HG02852 (cell line): ENCODE measurements around the gene NUCKS1.
A peak's percentile ranks its signal among the peaks of the same experiment; 100 is the strongest.

Source experiments
- ATAC-seq: cut with Tn5 transposase; IDR thresholded peaks from one replicate; pipeline ENCODE4 v1.9.1; 2021; ENCODE audit warnings: mild to moderate bottlenecking, moderate library complexity; ENCODE audit not compliant: unreplicated experiment

NUCKS1 gene, protein sequence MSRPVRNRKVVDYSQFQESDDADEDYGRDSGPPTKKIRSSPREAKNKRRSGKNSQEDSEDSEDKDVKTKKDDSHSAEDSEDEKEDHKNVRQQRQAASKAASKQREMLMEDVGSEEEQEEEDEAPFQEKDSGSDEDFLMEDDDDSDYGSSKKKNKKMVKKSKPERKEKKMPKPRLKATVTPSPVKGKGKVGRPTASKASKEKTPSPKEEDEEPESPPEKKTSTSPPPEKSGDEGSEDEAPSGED

DNA sequence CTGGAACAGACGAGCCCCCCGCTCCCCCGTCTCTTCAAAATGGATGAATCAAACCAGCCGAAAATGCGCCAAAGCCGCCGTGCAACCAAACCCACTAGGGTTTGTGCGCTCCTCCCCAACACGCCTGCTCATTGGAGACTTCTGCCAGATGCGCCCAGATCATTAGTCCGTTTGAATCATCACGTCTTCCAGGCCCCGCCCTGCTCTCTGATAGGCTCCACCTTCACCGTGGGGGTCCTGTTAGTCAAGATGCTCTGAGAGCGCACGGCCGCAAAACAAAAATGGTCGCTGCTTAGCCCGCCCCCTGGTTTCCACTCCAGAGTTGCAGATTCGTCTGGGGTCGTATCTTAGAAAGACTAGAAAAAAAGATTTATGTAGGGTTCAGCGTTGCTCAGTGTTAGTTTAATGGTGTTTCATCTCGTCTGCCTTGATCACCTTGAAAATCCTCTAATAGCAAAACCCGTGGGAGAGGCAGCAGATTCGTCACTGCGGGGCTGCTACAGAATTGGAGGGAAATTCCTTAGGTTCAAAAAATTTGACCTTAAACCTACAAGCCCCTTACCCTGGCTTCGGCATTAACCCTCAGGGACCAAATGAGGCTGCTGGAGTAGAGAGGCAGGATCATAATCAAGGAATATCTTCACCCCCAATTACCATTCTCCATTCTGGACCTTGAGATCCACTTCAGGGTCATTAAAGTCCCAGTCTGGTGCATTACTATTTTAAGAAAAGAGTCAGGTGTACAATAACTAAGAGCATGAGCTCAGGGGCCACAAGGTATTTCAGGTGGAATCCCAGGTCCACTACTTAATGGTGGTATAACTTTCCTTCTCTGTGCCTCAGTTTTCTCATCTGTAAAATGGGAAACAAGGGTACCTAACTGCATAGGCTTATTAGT, at the start of gene NUCKS1:
NUCKS1 (minus strand) TSS at position 45 of the 898 bp plus-strand sequence. CDS start 209 bp downstream, outside the sequence.
- ATAC-seq: peak; percentile 81

DNA sequence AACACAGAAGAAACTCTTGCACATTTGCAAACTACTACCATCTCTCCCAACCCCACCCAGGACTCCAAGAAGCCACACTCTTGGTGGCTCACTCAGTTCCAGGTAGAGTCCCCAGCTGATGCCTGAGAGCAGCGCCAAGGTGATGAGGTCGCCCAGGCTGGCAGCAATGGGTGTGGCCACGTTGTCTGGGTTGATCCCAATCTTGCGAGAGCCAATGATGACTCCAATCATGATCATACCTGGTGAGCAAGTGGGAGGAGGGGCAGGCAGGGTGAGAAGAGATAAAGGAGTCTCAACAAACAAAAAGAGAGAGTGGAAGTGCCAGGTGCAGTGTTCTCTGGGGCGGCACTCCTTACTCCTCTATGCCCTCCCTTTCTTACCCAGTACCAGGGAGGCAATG, 48.6 kb upstream of the NUCKS1 start:
- ATAC-seq: no peak

DNA sequence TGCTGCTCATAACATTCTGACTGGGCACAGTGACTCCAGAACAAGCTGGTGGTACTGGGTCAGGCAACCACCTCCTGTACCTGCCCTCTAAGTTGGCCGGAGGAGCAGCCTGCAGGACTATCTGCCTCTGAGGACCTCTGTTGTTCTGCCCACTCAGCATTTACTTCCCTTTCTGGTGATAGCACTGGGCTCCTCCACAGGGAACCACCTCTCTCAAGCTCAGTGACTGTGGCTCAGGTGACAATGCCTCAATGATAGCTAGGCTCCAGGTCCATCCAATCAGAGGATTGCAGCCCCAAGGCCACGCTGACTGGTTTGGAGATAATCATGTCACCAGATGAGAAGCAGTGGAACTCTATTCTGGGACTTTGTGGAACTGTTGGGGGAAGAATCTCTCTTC, 47.2 kb upstream of the NUCKS1 start:
- no peak for ATAC-seq

DNA sequence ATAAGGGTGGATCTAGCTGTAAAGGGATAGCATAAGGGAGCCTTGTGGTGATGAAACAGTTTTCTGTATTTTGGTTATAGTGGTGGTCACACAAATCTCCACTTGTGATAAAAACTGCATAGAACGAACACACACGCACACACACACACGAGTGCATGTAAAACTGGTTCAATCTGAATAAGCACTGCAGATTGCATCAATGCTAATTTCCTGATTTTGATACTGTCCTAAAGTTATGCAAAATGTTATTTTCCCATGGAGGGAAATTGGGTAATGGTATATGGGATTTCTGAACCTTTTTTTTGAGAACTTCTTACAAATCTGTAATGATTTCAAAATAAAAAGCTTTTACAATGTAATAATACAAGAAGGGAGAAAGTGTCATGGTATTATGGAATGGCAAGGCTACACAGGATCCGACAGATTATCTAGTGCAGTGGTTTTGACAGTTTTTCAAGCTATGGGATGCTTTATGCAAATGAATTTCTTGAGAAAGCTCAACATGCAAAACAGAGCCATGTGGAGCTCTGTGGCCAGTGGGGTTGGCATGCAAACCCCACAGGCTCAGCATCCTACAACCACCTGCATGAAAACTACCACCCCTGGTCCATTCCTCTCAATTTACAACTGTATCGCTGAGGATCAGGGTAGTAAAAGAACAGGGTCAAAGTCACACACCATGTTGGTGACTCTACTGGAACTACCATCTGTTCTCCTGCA, 44.2 kb upstream of the NUCKS1 start:
- no peak for ATAC-seq

DNA sequence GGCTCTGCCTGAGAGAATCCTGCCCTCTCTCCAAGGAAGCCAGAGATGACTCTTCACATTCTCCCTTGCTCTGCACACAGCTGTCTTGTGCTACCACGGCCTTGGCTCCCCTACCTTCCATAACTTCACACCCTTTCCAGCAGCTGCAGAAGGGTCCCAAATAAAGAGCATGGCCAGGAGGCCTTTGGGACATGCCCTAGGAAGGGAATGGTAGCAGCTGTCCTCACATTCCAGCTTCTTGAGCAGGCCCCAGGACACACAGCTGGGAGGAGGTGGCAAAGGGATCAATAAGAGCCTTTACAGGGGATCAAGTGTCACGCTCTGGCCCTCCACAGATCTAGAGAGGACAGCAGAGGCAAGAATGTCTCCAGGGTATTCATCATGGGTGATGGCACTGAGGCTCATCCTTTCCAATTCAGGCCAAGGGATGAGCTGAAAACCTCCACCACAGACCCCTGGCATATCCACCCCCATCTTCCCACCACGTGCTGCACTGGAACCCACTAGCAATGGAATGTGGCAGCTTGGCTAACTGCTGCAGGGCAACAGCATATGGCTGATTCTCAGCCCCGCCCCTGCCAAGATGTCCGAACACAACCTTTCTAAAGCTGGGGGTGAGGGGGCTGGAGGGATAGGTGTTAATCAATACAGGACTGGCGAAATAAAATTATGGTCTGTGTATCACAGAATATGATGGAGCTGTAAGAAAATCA, 43.1 kb upstream of the NUCKS1 start:
- ATAC-seq: peak; percentile 31

DNA sequence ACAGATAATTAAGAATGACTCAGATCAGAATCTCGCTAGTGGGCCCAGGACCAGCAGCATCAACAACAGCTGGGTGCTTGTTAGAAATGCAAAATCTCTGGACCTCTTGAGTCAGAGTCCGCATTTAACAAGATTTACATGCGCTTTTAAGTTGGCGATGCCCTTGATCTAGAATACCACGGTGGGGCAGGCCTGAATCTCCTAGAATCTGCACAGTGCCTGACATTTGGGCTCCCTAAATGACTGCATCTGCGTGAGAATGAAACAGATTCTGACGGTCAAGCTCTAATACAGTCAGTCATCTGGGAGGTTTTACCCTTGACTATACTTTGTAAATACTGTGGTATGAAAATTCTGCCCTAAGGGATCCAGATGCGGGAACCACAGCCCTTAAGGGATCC, 42.5 kb upstream of the NUCKS1 start:
- ATAC-seq: peak; percentile 69

DNA sequence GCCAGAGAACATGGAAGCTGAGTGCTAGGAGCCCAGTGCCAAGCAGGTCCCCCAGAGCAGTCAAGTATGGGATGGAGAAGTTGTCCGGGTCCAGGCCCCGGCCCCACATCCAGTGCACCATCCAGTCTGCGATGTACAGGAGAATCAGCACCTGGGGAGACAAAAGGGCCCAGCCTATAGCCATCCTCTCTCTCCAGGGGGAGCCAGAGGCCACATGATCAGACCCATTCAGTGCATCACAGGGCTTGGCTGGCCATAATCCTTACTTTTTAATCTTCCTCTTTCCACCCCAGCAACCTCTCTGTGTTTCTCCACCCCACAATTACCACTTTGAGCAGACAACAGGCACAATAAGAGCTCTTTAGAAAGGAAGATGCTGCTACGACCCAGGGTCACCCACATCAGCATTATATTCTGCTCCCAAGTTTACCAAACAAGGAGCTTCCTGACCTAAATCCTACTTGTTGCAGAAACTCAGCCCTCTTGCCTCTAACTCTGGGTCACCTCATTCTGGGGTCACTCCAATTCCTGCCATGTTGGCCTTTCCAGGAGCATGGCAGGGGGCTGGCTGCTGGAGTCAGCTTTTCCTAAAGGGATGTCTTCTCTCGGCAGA, 41.7 kb upstream of the NUCKS1 start:
- ATAC-seq: no peak

DNA sequence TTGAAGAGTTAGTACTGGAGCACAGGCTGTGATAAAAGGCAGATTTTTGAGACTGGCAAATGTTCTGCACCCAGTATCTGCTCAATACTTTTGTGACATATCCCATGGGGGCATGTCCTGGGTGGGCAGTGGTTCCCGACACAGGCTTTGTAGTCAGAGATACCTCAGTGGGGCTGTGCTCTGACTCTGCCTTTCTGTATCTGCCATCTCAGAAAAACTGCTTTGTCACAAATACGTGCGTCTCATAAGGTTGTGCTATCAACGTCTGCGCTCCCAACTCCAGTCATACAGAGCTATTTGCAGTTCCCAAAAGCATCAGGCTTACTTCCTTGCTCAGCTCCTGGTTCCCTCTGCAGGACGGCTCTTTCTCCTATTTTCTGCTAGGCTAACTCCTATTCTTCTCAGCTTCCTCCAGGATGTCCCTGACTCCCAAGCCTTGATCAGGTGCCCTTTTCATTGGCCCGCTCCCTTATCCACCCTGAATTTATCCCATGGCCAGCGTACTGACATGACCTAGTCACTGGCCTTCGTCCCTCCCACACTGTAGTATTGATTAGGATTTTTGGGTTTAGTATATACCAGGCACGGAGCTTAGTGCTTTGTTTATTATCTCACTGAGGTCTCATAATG, 37.4 kb upstream of the NUCKS1 start:
- no peak for ATAC-seq

DNA sequence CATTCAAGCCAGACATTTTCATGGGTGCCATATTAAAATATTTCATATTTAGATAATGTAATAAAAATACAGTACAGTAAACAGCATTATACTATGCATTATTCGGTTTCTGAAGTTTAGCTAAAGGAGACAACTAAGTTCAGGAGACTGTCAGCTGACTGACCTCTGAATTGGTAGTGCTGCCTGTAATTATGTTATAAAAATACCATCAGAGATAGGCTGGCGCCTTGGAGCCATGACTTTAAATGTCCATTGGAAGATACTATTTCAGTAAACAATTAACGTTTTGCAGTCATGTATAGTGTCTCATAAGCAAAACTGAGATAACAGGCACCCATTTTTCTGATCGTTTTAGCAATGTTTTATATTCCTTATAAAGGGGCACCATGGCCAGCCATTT, 36.6 kb upstream of the NUCKS1 start:
- ATAC-seq: no peak

DNA sequence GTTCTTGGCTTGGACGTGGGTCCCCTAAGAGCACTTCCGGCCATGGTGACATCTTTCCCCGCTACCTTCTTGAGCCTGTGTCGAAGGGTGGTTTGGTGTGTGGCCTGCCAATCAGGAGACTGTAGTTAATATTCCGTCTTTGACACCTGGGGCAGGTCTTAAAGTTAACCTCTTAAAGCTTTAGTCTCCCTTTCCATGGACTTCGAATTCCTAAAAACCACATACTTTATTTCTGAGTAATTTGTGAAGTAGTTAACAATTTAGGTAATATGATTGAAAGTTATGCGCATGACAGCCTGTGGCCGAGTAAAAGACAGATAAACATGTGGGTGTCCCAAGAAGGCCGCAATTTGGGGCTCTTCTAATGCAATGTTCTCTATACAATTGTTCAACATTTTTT, 35.5 kb upstream of the NUCKS1 start:
- no peak for ATAC-seq

DNA sequence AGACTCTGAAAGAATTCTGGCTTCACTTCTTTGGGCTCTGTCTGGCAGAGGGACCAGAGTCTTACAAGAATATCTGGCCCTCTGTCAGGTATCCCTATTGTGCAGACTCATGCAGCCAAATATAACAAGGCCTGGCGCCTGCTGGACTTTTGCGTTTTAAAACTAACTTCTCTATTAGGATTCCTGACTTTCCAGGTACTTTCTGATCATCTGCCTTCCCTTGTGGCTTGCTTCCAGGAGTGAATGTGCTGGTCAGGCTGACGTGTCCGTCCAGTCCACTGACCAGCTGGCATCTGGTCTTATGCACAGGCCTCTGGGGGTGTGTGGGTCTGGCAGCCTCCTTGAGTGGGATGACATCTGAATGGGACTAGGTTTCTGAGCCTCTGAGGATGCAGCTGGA, 33.9 kb upstream of the NUCKS1 start:
- ATAC-seq: no peak

DNA sequence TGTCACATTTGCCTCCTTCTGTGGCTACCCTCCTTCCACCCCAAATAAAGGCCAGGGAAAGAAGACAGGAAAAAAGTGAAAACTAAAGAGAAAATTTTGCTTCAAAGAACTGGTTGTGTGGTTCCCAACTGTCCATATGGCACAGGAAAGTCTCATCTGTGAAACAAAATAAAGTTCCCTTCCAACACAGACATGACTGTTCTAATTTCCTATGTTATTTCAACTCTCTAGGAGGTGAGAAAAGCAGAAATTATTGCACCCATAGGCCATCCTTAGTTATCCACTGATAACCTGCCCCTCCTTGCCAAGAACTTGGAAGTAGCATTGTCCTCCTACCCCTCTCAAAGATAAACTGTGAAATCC, 33.4 kb upstream of the NUCKS1 start:
- no peak for ATAC-seq

DNA sequence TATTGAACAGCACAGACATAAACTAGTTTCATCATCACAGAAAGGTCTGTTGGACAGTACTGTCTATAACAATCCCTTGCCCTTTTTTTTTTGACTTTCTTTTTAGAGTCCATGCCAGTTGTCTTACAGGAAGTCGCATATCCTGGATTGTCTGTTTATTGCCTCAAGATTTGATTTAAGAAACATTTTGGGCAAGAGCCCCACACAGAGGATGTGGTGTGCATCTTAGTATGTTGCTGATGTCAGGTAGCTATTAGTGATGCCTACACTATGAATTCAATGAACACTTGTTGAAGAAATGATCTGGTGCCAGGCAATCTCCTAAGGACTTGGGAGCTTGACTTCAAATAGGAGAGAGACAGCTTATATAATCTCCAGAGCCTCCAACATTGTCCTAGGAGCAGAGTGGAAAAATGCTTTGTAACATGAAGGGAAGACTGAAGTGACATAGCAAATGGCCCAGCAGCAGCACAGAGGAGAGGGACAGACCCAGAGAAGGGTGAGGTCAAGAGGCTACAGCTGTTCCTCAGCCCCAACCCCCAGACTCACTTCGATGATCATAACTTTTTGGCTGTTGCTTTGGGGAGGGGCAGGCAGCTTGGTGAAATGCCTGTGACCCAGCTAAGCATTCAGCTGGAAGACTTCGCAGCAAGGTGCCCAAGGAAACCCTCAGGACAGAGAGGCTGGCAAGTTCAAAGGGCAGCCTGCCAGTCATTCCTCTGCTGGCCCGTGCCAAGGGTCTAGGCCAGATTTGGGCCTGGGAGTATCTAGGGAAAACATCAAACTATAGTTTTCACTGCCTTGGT, 32.8 kb upstream of the NUCKS1 start:
- ATAC-seq: no peak

DNA sequence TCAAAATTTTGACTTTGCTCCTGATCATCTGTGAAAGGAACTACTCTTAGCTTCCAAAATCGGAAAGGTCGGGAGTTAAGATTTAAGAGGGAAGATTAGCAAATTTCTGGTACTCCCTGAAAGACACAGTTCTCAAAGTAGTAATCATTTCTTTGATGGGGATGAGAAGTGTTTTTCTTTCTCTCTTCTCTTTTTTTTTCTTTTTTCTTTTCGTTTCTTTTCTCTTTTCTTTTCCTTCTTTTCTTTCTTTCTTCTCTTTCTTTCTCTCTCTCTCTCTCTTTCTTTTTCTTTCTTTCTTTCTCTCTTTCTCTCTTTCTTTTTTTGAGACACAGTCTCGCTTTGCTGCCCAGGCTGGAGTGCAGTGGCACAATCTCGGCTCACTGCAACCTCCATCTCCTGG, 30.4 kb upstream of the NUCKS1 start:
- no peak for ATAC-seq

DNA sequence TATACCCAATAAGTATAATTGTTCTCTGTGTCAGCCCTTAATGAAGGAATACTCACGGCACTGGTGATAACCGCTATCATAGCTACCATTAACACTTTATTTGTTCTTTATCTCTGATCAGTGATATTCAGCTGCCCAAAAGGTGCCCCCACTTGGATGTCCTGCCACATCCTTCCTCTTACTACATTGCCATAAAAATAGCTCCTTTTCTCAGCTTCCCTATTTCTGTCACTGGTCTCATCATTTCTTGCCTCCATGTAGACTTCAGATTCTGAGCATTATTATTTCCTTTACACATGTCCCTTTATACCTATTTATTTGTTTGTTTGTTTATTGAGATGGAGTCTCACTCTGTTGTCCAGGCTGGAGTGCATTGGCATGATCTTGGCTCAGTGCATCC, 28.0 kb upstream of the NUCKS1 start:
- no peak for ATAC-seq

DNA sequence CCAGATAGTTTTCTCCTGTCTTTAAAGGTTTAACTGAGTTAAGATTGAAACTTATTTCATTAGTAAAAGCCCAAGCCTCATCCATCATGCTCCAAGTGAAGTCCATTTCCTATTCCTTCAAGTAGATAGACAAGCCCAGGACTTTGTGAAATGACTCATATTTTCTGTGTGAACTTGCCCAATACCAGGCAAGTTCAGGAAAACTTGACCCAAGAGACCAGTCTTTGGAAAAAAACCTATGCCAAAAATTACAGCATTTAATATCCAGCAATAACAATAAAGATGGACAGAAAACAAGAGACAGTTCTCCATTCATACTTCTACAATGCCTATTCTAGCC, 25.7 kb upstream of the NUCKS1 start:
- ATAC-seq: no peak

DNA sequence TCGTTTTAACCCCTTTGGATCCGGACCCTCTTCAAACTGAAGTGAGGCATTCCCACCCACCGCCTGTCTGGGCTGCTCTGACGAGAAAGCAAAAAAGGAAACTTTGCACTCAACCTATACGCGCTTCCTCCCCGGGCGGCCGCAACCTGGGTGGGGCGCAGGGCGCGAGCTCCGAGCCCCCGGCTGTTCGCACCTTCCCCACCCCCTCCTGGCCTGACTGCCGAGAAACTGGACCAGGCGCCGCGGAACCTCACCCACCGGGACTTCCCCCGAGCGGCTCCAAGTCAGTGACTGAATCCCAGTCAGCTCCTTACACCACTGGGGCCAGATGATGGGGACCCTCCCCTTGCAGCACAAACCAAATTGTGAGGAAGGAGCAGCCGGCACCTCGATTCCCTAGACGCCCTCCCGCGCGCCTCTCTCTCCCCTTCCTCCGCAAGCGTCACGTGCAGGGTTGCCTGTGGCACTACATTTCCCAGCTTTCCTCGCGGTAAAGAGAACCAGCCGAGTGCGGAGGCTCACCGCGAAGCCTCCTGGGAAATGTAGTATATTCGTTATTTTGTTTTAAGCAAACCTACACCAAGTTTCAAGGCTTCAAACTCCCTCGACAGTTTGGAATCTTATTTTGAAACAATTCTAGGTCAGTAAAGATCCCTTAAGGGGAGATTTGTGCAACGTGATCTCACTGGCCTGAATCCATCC, 25.2 kb upstream of the NUCKS1 start, which contains the start of gene RAB29:
RAB29 (minus strand) TSS at position 468 of the 702 bp plus-strand sequence. CDS start 526 bp downstream, outside the sequence.
- peak; percentile 82 for ATAC-seq

DNA sequence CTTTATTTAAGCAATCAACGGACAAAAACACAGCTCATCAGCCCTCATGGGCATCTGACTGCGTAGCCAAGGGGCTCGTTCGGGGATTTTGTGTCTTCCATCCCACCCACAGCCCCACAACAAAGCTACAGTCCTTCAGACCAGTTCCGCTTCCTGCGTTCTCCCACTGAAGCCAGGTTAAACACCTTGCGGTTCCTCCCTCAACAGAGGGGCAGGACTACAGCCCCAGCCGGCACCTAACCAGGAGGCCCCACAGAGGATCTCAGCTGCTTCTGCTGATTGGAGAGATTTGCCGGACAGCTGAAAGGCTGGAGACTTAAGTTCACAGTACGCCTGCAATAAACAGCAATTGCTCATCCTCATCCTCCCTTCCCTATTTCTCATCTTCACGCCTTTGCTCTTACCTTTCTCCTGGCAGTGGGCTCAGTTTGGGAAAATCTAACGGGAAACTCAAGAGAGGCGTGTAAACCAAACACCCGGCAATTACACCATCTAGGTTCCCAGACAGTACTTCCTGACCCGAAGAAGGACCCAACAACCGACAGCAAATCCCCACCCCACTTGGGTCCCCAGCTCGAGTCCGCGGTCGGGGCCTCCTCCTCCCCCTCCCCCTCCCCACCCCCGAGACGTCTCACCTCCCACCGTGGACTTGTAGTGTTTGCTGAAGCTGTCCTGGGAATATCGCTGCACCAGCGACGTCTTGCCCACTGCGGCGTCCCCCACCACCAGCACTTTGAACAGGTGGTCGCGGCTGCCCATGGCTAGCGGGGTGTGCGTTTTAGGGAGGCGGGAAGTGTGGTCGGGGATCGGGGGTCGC, 24.4 kb upstream of the NUCKS1 start:
- peak; percentile 13 for ATAC-seq
